Fibroblast of lung (primary cell): ENCODE measurements around the gene UST. TPM values are rescaled to one million over a fixed set of nuclear protein-coding genes. Genes with fewer than 3 reads are reported as not detected.

Experiments
- DNase-seq, 2 donors: peaks; one replicate each; pipeline versions ENCODE4 v3.0.0 to v3.0.0-alpha.2; 2010; ENCODE audit warnings: low read depth in 2 of 2
- H2AFZ ChIP-seq: 2 replicates; pipeline ENCODE4 v1.5.1; 2012; ENCODE audit warnings: low read length, control low read depth, inconsistent platforms
- H3K27ac ChIP-seq: 2 replicates; pipeline ENCODE4 v1.5.1; 2011; ENCODE audit warnings: low read length, control low read depth; ENCODE audit not compliant: insufficient read depth
- H3K27me3 ChIP-seq: 2 replicates; pipeline ENCODE4 v1.5.1; 2011; ENCODE audit warnings: mild to moderate bottlenecking, low read length; ENCODE audit not compliant: control insufficient read depth, insufficient read depth
- H3K36me3 ChIP-seq: 2 replicates; pipeline ENCODE4 v1.5.1; 2011; ENCODE audit warnings: low read length; ENCODE audit not compliant: control insufficient read depth, insufficient read depth
- H3K4me1 ChIP-seq: 2 replicates; pipeline ENCODE4 v1.5.1; 2011; ENCODE audit warnings: low read length; ENCODE audit not compliant: control insufficient read depth, insufficient read depth; ENCODE audit errors: extremely low read depth
- H3K4me2 ChIP-seq: 2 replicates; pipeline ENCODE4 v1.5.1; 2011; ENCODE audit warnings: low read length, control low read depth; ENCODE audit not compliant: insufficient read depth; ENCODE audit errors: extremely low read depth
- H3K4me3 ChIP-seq, 4 experiments: fragments of 200-600 bp in 1 of 4; sonication (generic) in 1 of 4; replicated peaks in 1 of 4; 2 replicates each; pipeline ENCODE4 v1.5.1; 2011 to 2016; ENCODE audit warnings: low read length in 4 of 4, low read depth in 3 of 4, mild to moderate bottlenecking in 3 of 4, control low read depth in 2 of 4, inconsistent platforms in 1 of 4, mixed read lengths in 1 of 4; ENCODE audit not compliant: insufficient read depth in 1 of 4; ENCODE audit errors: control extremely low read depth in 1 of 4
- H3K79me2 ChIP-seq: 2 replicates; pipeline ENCODE4 v1.5.1; 2012; ENCODE audit warnings: mild to moderate bottlenecking, low read length, inconsistent platforms; ENCODE audit not compliant: control insufficient read depth, insufficient read depth
- H3K9ac ChIP-seq: 2 replicates; pipeline ENCODE4 v1.5.1; 2011; ENCODE audit warnings: mild to moderate bottlenecking, low read length, control low read depth; ENCODE audit not compliant: insufficient read depth
- H3K9me3 ChIP-seq: 2 replicates; pipeline ENCODE4 v1.5.1; 2012; ENCODE audit warnings: low read depth, low read length; ENCODE audit not compliant: control insufficient read depth, insufficient read depth
- H4K20me1 ChIP-seq: 2 replicates; pipeline ENCODE4 v1.5.1; 2011; ENCODE audit warnings: low read length; ENCODE audit not compliant: control insufficient read depth, insufficient read depth; ENCODE audit errors: extremely low read depth
- EZH2 ChIP-seq: IDR thresholded peaks from 2 replicates; pipeline ENCODE4 v1.5.1; 2012; ENCODE audit warnings: low read length, control low read depth, mild to moderate bottlenecking; ENCODE audit errors: missing control alignments
- polyA plus RNA-seq, 2 donors: library from polyadenylated mRNA; depleted of rRNA in 1 of 2; stranded (reverse) in 1 of 2; unstranded in 1 of 2; fragments of >200 nt; gene quantifications; 2 replicates each; pipeline ENCODE4 v1.2.1, GENCODE V29; 2011 to 2012; ENCODE audit warnings: missing spikeins in 1 of 2
- total RNA-seq: library from RNA; depleted of rRNA; stranded (reverse); fragments of >200 nt; gene quantifications from 2 replicates; pipeline ENCODE4 v1.2.1, GENCODE V29; 2014
- TF ChIP-seq, protein P1 (sequence below), 2 donors: IDR thresholded peaks in 1 of 2; conservative IDR thresholded peaks in 1 of 2; 1 replicate in 1 of 2; 2 replicates in 1 of 2; pipeline ENCODE4 v1.5.1; 2011 to 2012; ENCODE audit warnings: low read length in 2 of 2, control low read depth in 1 of 2, inconsistent platforms in 1 of 2, low read depth in 1 of 2, mild to moderate bottlenecking in 1 of 2

Gene UST
- total and polyA plus RNA-seq, 2 donors (not counting 1 experiment from before 2014, with no cell fraction given), result 6.8 to 19.5 TPM

DNA sequence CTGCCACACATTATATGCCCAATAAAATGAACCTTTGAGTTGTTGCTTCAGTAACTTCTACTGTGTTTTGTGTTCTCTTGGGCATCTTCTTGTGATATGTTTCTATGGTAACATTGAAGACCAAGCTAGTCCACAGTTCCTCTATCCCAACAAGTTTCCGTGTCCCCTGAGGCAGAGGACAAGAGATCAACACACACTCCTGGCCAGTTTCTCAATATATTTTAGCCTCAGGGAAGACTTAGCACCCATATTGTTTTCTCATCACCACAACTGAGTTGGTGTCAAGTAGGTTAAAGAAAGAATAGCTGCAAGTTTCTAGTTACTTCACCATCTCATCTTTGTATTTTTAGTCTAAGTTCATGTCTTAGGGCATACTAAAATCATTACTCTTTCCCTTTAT lies 277.5 kb downstream of the UST start:
- Histone ChIP-seq H2AFZ (no peak overlapping the region), H3K27me3 (no peaks in the 10 kb centered on the region), H3K4me2 (no peak overlapping the region), H3K9ac (no peak overlapping the region), H3K4me3 (no peak overlapping the region), H3K36me3 (no peaks in the 10 kb centered on the region), H3K27ac (no peak overlapping the region), H4K20me1 (no peaks in the 10 kb centered on the region), H3K9me3 (no peaks in the 10 kb centered on the region), H3K4me1 (no peaks in the 10 kb centered on the region), H3K79me2 (no peaks in the 10 kb centered on the region)
- TF ChIP-seq, protein P1, sequence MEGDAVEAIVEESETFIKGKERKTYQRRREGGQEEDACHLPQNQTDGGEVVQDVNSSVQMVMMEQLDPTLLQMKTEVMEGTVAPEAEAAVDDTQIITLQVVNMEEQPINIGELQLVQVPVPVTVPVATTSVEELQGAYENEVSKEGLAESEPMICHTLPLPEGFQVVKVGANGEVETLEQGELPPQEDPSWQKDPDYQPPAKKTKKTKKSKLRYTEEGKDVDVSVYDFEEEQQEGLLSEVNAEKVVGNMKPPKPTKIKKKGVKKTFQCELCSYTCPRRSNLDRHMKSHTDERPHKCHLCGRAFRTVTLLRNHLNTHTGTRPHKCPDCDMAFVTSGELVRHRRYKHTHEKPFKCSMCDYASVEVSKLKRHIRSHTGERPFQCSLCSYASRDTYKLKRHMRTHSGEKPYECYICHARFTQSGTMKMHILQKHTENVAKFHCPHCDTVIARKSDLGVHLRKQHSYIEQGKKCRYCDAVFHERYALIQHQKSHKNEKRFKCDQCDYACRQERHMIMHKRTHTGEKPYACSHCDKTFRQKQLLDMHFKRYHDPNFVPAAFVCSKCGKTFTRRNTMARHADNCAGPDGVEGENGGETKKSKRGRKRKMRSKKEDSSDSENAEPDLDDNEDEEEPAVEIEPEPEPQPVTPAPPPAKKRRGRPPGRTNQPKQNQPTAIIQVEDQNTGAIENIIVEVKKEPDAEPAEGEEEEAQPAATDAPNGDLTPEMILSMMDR (conservative IDR thresholded peaks at IDR 0.05 in 1 of 2, IDR thresholded peaks at IDR 0.05 in 1 of 2; ENCODE audit: low read depth in 1 of 2, low read length in 2 of 2), result no peak
- no peak for TF ChIP-seq EZH2
- no peak for DNase-seq

DNA sequence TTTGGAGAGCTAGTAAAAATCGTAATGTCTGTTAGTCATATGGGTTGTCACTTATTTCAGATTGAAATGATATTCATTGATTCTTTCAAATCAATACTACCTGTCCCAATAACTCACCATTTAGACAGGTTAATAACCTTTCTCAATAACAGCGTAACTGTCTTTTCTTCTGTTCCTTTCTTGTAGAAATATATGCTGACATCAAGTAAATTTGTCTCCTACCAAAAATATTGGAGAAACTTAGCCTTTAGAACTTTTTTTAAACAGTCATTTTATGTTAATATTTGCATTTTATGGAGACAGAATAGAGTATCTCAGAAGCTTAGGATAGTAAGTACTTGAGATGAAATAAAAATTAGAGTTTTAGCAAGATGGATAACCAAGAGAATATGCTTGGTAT lies 278.2 kb downstream of the UST start:
- H3K4me1 ChIP-seq, result no peaks in the 10 kb centered on the region
- TF ChIP-seq EZH2, result no peak
- TF ChIP-seq, protein P1 (conservative IDR thresholded peaks at IDR 0.05 in 1 of 2, IDR thresholded peaks at IDR 0.05 in 1 of 2; ENCODE audit: low read depth in 1 of 2, low read length in 2 of 2), result no peak
- no peak for DNase-seq
- no peak overlapping the region for H3K4me3 ChIP-seq
- no peak overlapping the region for H3K9ac ChIP-seq
- H3K9me3 ChIP-seq, result no peaks in the 10 kb centered on the region
- no peak overlapping the region for H3K4me2 ChIP-seq
- no peaks in the 10 kb centered on the region for H3K27me3 ChIP-seq
- H3K27ac ChIP-seq, result no peak overlapping the region
- no peaks in the 10 kb centered on the region for H3K79me2 ChIP-seq
- no peaks in the 10 kb centered on the region for H3K36me3 ChIP-seq
- H2AFZ ChIP-seq, result no peak overlapping the region
- H4K20me1 ChIP-seq, result no peaks in the 10 kb centered on the region

DNA sequence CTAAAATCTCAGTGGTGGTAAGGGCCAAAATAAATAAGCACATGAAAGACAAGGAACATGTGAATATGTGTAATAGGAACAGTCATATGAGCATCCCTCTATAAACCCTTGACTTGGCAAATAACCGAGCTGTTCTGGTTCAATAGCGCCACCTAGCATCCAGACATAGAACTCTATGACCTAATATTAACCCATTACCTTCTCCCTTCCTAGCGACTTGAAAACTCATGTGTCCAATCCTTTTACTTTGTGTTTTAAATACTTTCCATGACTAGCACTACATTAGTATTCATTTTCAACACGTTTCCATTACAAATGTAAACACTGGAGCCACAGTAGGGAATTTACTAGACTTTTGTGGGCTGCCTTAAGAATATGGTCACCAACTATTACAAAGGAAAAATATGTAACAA lies 279.7 kb downstream of the UST start:
- Histone ChIP-seq H4K20me1 (no peaks in the 10 kb centered on the region), H3K36me3 (no peaks in the 10 kb centered on the region), H3K27me3 (no peaks in the 10 kb centered on the region), H3K4me3 (no peak overlapping the region), H2AFZ (no peak overlapping the region), H3K4me2 (no peak overlapping the region), H3K4me1 (no peaks in the 10 kb centered on the region), H3K9ac (no peak overlapping the region), H3K79me2 (no peaks in the 10 kb centered on the region), H3K27ac (no peak overlapping the region), H3K9me3 (no peaks in the 10 kb centered on the region)
- DNase-seq, result peak; percentile 91 to 97
- no peak for TF ChIP-seq EZH2
- TF ChIP-seq, protein P1 (conservative IDR thresholded peaks at IDR 0.05 in 1 of 2, IDR thresholded peaks at IDR 0.05 in 1 of 2; ENCODE audit: low read depth in 1 of 2, low read length in 2 of 2), result peak; percentile 79 to 81
